Naive B cell (primary cell): ENCODE data around the gene NUAK2. TPM values are rescaled to one million over a fixed set of nuclear protein-coding genes. Genes with fewer than 3 reads are reported as not detected.

Experiments
- ATAC-seq, 2 donors: fragments of 150-1000 bp; cut with Tn5 transposase; 2 replicates each; pipeline ENCODE4 v1.10.0; 2021; ENCODE audit warnings: low read depth in 2 of 2, mild to moderate bottlenecking in 2 of 2, moderate library complexity in 2 of 2
- DNase-seq: peaks from one replicate; pipeline ENCODE4 v3.0.0; 2022
- H3K27ac Mint-ChIP-seq, 6 donors: one replicate each; pipeline ENCODE4 v1.8.0; 2020 to 2022; ENCODE audit warnings: mild to moderate bottlenecking in 6 of 6, mixed read lengths in 6 of 6, moderate library complexity in 5 of 6, inconsistent platforms in 2 of 6
- H3K27me3 Mint-ChIP-seq, 3 donors: one replicate each; pipeline ENCODE4 v1.8.0; 2021 to 2022; ENCODE audit warnings: mixed read lengths in 3 of 3, mild to moderate bottlenecking in 1 of 3
- H3K36me3 Mint-ChIP-seq, 2 donors: one replicate each; pipeline ENCODE4 v1.8.0; 2020 to 2022; ENCODE audit warnings: mixed read lengths in 2 of 2, inconsistent platforms in 1 of 2, mild to moderate bottlenecking in 1 of 2
- H3K4me1 Mint-ChIP-seq, 3 donors: one replicate each; pipeline ENCODE4 v1.8.0; 2020 to 2022; ENCODE audit warnings: mixed read lengths in 3 of 3, inconsistent platforms in 1 of 3, mild to moderate bottlenecking in 1 of 3, moderate library complexity in 1 of 3
- H3K4me3 Mint-ChIP-seq, 8 donors: one replicate each; pipeline ENCODE4 v1.8.0; 2020 to 2022; ENCODE audit warnings: mild to moderate bottlenecking in 8 of 8, mixed read lengths in 8 of 8, moderate library complexity in 8 of 8, inconsistent platforms in 2 of 8
- H3K9me3 Mint-ChIP-seq, 7 donors: one replicate each; pipeline ENCODE4 v1.8.0; 2020 to 2022; ENCODE audit warnings: mixed read lengths in 7 of 7, mild to moderate bottlenecking in 5 of 7, inconsistent platforms in 2 of 7, moderate library complexity in 1 of 7
- polyA plus RNA-seq, 6 donors: library from polyadenylated mRNA; unstranded; fragments of 300-500 nt; fragmentation: Illumina TruSeq; gene quantifications; one replicate each; pipeline ENCODE4 v1.2.3, GENCODE V29; 2021; ENCODE audit warnings: low read depth in 6 of 6

Gene NUAK2
- polyA plus RNA-seq, 6 donors from 2014 or later: 103 to 166 (median 113) TPM

GRCh38 chr1:205269711-205270110 is 51.8 kb downstream of the NUAK2 start:
- peak overlapping the region in 1 of 6 donors; percentile 26 for H3K27ac Mint-ChIP-seq
- DNase-seq (no peak), ATAC-seq (no peak)
- no peaks in the 10 kb centered on the region for H3K36me3 Mint-ChIP-seq
- no peaks in the 10 kb centered on the region for H3K9me3 Mint-ChIP-seq
- H3K4me3 Mint-ChIP-seq: no peak overlapping the region
- H3K4me1 Mint-ChIP-seq: peaks cover 14 to 22% (median 14%) of the 10 kb centered on the region in 3 donors
- H3K27me3 Mint-ChIP-seq: peaks cover 0 to 26% (median 6%) of the 10 kb centered on the region in 3 donors

- Mint-ChIP-seq H3K4me1 (peaks cover 8 to 16% (median 12%) of the 10 kb centered on the region in 3 donors), H3K27me3 (peaks cover 0 to 26% (median 6%) of the 10 kb centered on the region in 3 donors), H3K9me3 (no peaks in the 10 kb centered on the region), H3K27ac (no peak overlapping the region), H3K4me3 (no peak overlapping the region), H3K36me3 (no peaks in the 10 kb centered on the region)
- ATAC-seq: no peak
- DNase-seq: no peak
These were observed 52.5 kb downstream of the NUAK2 start for GRCh38 chr1:205268846-205269680.

- Mint-ChIP-seq H3K36me3 (no peaks in the 10 kb centered on the region), H3K4me1 (peaks cover 0 to 5% (median 4%) of the 10 kb centered on the region in 3 donors), H3K9me3 (no peaks in the 10 kb centered on the region), H3K4me3 (no peak overlapping the region), H3K27me3 (peaks cover 4 to 36% (median 6%) of the 10 kb centered on the region in 3 donors), H3K27ac (no peak overlapping the region)
- ATAC-seq (no peak), DNase-seq (no peak)
These were observed 54.1 kb downstream of the NUAK2 start for GRCh38 chr1:205267306-205267902.

- H3K27ac Mint-ChIP-seq: no peak overlapping the region
- ATAC-seq: no peak
These were observed 54.8 kb downstream of the NUAK2 start for GRCh38 chr1:205266611-205267305.

GRCh38 chr1:205263580-205264190 is 57.9 kb downstream of the NUAK2 start:
- ATAC-seq (no peak), DNase-seq (no peak)
- no peak overlapping the region for H3K27ac Mint-ChIP-seq
- H3K27me3 Mint-ChIP-seq: peaks cover 4 to 28% (median 13%) of the 10 kb centered on the region in 3 donors
- no peak overlapping the region for H3K4me3 Mint-ChIP-seq
- peaks cover 0 to 10% (median 9%) of the 10 kb centered on the region in 3 donors for H3K4me1 Mint-ChIP-seq
- no peaks in the 10 kb centered on the region for H3K9me3 Mint-ChIP-seq
- no peaks in the 10 kb centered on the region for H3K36me3 Mint-ChIP-seq

More at GRCh38 chr1:205266611-205267305, 54.8 kb downstream of the NUAK2 start:
- Mint-ChIP-seq H3K4me3 (peak overlapping the region in 1 of 8 donors; percentile 64), H3K27me3 (peaks cover 4 to 36% (median 9%) of the 10 kb centered on the region in 3 donors), H3K36me3 (no peaks in the 10 kb centered on the region), H3K9me3 (no peaks in the 10 kb centered on the region), H3K4me1 (peaks cover 0 to 8% (median 7%) of the 10 kb centered on the region in 3 donors)
- DNase-seq: no peak

GRCh38 chr1:205262731-205263171 is 58.8 kb downstream of the NUAK2 start:
- no peaks in the 10 kb centered on the region for H3K9me3 Mint-ChIP-seq
- no peaks in the 10 kb centered on the region for H3K36me3 Mint-ChIP-seq
- ATAC-seq: no peak

GRCh38 chr1:205261946-205262691 is 59.4 kb downstream of the NUAK2 start:
- H3K9me3 Mint-ChIP-seq: no peaks in the 10 kb centered on the region
- ATAC-seq (no peak), DNase-seq (no peak)
- H3K27me3 Mint-ChIP-seq: peaks cover 4 to 24% (median 8%) of the 10 kb centered on the region in 3 donors
- no peaks in the 10 kb centered on the region for H3K36me3 Mint-ChIP-seq
- peak overlapping the region in 1 of 6 donors; percentile 10 for H3K27ac Mint-ChIP-seq
- H3K4me1 Mint-ChIP-seq: peaks cover 0 to 7% (median 5%) of the 10 kb centered on the region in 3 donors
- H3K4me3 Mint-ChIP-seq: no peak overlapping the region

More at GRCh38 chr1:205262731-205263171, 58.8 kb downstream of the NUAK2 start:
- H3K27ac Mint-ChIP-seq: no peak overlapping the region
- no peak for DNase-seq
- no peak overlapping the region for H3K4me3 Mint-ChIP-seq
- H3K4me1 Mint-ChIP-seq: peaks cover 0 to 10% (median 9%) of the 10 kb centered on the region in 3 donors
- peaks cover 4 to 22% (median 11%) of the 10 kb centered on the region in 3 donors for H3K27me3 Mint-ChIP-seq

- Mint-ChIP-seq H3K36me3 (no peaks in the 10 kb centered on the region), H3K9me3 (no peaks in the 10 kb centered on the region), H3K27me3 (peaks cover 7 to 30% (median 8%) of the 10 kb centered on the region in 3 donors), H3K4me1 (peaks cover 4 to 11% (median 8%) of the 10 kb centered on the region in 3 donors), H3K4me3 (no peak overlapping the region), H3K27ac (no peak overlapping the region)
- DNase-seq (no peak), ATAC-seq (no peak)
These were observed 60.4 kb downstream of the NUAK2 start for GRCh38 chr1:205260948-205261732.

- DNase-seq: no peak
- H3K9me3 Mint-ChIP-seq: no peaks in the 10 kb centered on the region
- H3K27me3 Mint-ChIP-seq: peaks cover 8 to 30% (median 9%) of the 10 kb centered on the region in 3 donors
- no peak for ATAC-seq
- peaks cover 7 to 13% (median 11%) of the 10 kb centered on the region in 3 donors for H3K4me1 Mint-ChIP-seq
- H3K4me3 Mint-ChIP-seq: no peak overlapping the region
- H3K27ac Mint-ChIP-seq: no peak overlapping the region
- H3K36me3 Mint-ChIP-seq: no peaks in the 10 kb centered on the region
These were observed 61.5 kb downstream of the NUAK2 start for GRCh38 chr1:205259998-205260397.

- no peak overlapping the region for H3K27ac Mint-ChIP-seq
- no peaks in the 10 kb centered on the region for H3K9me3 Mint-ChIP-seq
- H3K27me3 Mint-ChIP-seq: peaks cover 8 to 30% (median 9%) of the 10 kb centered on the region in 3 donors
- no peak for ATAC-seq
- peaks cover 7 to 13% (median 11%) of the 10 kb centered on the region in 3 donors for H3K4me1 Mint-ChIP-seq
- H3K36me3 Mint-ChIP-seq: no peaks in the 10 kb centered on the region
- no peak for DNase-seq
- H3K4me3 Mint-ChIP-seq: no peak overlapping the region
These were observed 62.2 kb downstream of the NUAK2 start for GRCh38 chr1:205259324-205259832.

- Mint-ChIP-seq H3K27me3 (peaks cover 8 to 30% (median 9%) of the 10 kb centered on the region in 3 donors), H3K27ac (no peak overlapping the region), H3K36me3 (no peaks in the 10 kb centered on the region), H3K9me3 (no peaks in the 10 kb centered on the region), H3K4me3 (no peak overlapping the region), H3K4me1 (peaks cover 7 to 13% (median 11%) of the 10 kb centered on the region in 3 donors)
- ATAC-seq: no peak
- DNase-seq: no peak
These were observed 62.8 kb downstream of the NUAK2 start for GRCh38 chr1:205258719-205259118.
